AG10803 (cell line): ENCODE data around the gene PSORS1C1.

ENCODE experiments used
- DNase-seq: peaks from one replicate; pipeline ENCODE4 v3.0.0; 2010; ENCODE audit warnings: low read depth
- H3K4me3 ChIP-seq: 2 replicates; pipeline ENCODE4 v1.5.1; 2011; ENCODE audit warnings: mild to moderate bottlenecking, low read length, control low read depth
- TF ChIP-seq, protein P1 (sequence below): conservative IDR thresholded peaks from 2 replicates; pipeline ENCODE4 v1.5.1; 2011; ENCODE audit warnings: mild to moderate bottlenecking, low read length, control low read depth, inconsistent platforms

Gene PSORS1C1

DNA sequence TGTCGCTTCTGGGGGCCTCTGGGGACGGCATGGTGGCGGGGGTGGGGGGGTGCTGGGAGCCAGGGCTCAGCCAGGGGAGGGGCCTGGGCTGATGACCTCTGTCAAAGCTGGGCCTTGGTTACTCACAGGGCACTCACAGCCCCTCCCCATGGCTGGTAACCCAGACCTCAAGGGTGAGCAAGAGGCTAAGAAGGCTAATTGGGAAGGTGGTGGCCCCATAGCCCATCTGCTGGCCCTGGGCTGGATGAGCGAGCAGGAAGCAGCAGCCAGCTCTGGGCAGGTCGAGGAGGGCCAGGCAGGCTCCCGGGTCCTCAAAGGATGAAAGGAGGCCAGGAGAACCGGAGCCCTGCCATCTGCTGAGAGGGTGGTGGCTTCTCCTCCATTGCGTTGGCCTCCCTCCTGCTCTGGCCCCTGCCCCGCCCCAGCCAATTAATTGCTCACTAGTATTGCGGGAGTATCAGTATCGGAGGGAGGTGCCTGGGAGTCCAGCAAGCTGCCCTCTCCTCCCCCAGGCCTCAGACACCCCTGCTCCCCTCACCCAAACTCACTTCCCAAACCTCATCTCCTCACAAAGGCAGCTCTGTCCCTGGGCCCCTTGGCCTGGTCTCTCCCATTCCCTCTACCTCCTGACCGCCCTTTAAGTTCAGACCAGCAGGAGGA, 6.7 kb downstream of the PSORS1C1 start:
- TF ChIP-seq, protein P1, sequence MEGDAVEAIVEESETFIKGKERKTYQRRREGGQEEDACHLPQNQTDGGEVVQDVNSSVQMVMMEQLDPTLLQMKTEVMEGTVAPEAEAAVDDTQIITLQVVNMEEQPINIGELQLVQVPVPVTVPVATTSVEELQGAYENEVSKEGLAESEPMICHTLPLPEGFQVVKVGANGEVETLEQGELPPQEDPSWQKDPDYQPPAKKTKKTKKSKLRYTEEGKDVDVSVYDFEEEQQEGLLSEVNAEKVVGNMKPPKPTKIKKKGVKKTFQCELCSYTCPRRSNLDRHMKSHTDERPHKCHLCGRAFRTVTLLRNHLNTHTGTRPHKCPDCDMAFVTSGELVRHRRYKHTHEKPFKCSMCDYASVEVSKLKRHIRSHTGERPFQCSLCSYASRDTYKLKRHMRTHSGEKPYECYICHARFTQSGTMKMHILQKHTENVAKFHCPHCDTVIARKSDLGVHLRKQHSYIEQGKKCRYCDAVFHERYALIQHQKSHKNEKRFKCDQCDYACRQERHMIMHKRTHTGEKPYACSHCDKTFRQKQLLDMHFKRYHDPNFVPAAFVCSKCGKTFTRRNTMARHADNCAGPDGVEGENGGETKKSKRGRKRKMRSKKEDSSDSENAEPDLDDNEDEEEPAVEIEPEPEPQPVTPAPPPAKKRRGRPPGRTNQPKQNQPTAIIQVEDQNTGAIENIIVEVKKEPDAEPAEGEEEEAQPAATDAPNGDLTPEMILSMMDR = no peak
- no peak for DNase-seq

GRCh38 chr6:31122791-31123706, 8.4 kb downstream of the PSORS1C1 start:
- DNase-seq = peak; percentile 87
- no peak overlapping the region for H3K4me3 ChIP-seq
- TF ChIP-seq, protein P1 = no peak

More for the DNA sequence above, 6.7 kb downstream of the PSORS1C1 start:
- H3K4me3 ChIP-seq = no peak overlapping the region

GRCh38 chr6:31125162-31125561, 10.6 kb downstream of the PSORS1C1 start:
- TF ChIP-seq, protein P1 = no peak

DNA sequence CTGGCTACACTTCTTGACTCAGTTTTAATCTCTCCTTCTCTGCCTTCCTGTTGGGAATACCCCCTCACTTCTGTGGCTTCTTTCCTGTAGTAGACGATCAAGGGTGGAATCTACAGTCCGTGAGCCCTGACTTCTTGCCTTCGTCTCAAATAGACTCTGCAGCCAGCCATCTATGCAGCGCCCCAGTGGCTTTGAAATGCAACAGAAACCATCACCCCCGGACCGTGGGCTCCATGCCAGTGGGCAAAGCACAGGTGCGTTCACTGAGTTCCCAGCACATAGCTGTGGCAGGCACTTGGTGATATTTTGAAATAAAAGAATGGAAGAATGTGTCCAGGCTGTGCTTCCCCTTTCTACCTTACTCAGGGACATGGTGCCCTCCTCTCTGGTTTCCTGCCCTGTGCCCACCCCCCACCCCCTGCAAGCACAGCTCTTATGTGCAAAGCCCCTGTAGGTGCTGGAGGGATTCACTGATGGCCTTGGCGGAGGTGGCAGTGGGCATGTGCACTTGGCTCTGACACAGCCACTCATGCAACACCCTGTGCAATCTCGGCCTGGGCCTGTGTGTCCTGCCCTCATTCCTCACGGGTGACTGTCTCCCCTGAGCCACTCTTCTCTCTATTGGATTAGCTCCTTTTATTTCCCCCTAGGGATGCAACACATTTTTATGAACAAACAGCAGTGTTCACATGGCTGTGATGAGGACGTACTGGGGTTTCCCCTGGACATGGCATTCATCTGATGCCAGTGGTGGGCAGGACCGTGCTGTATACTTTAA, 11.2 kb downstream of the PSORS1C1 start:
- TF ChIP-seq, protein P1 = no peak

More at GRCh38 chr6:31125162-31125561, 10.6 kb downstream of the PSORS1C1 start:
- DNase-seq = no peak
- H3K4me3 ChIP-seq = no peak overlapping the region

DNA sequence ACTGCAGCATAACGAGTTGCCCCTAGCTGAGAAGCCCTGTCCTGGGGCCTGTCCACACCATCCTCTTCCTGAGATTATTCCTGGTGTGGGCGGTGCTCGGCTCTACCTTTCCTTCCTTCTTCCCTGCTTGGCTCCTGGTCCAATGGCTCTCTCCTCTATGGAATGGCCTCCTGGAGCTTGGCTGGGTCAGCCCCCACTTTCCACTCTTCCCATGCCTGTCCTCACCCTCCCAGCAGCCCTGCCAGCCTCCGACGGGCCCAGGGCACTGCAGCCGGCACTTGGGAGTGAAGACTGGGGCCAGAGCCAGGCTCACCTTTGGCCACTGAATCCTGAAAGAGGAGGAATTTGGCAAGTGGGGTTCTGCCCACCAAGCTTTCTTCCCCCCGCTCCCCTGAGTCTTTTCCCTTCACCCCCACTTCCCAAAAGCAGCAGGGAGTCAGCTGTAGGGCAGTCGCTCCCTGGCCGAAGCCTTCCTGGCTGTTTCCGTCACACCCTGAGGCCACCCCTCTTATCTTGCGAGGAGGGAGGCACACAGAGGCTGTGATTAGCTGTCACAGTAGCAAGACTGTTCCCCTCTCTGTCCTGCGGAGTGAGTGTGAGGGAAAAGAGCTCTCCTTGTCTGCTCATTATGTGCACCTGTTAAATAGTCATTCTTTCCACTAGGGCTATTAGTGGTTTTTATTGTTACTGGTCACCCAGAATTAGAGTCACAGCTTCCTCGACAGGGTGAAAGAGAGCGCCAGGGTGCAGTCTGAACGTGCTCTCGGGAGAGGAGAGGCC, 12.0 kb downstream of the PSORS1C1 start:
- no peak overlapping the region for H3K4me3 ChIP-seq
- TF ChIP-seq, protein P1 = no peak
- DNase-seq = no peak

More for the DNA sequence above, 11.2 kb downstream of the PSORS1C1 start:
- peak; percentile 88 for DNase-seq
- H3K4me3 ChIP-seq = no peak overlapping the region

GRCh38 chr6:31128093-31128676, 13.6 kb downstream of the PSORS1C1 start:
- TF ChIP-seq, protein P1 = peak; percentile 94
- DNase-seq = peak; percentile 21
- no peak overlapping the region for H3K4me3 ChIP-seq
